Hair follicle dermal papilla cell (primary cell): Measurements from ENCODE around the gene RPS6KB1. TPM values are rescaled to one million over a fixed set of nuclear protein-coding genes. Genes with fewer than 3 reads are reported as not detected.

Experiments
- small RNA-seq: library from RNA; depleted of rRNA; stranded (forward); fragments of <200 nt; gene quantifications from one replicate; pipeline ENCODE3, GENCODE V24; 2012
- total RNA-seq: library from RNA; depleted of rRNA; stranded (reverse); fragments of >200 nt; gene quantifications from 2 replicates; pipeline ENCODE4 v1.2.3, GENCODE V29; 2012

The RPS6KB1 gene
- 18.0 and 18.5 TPM in 2 replicates for total RNA-seq

DNA sequence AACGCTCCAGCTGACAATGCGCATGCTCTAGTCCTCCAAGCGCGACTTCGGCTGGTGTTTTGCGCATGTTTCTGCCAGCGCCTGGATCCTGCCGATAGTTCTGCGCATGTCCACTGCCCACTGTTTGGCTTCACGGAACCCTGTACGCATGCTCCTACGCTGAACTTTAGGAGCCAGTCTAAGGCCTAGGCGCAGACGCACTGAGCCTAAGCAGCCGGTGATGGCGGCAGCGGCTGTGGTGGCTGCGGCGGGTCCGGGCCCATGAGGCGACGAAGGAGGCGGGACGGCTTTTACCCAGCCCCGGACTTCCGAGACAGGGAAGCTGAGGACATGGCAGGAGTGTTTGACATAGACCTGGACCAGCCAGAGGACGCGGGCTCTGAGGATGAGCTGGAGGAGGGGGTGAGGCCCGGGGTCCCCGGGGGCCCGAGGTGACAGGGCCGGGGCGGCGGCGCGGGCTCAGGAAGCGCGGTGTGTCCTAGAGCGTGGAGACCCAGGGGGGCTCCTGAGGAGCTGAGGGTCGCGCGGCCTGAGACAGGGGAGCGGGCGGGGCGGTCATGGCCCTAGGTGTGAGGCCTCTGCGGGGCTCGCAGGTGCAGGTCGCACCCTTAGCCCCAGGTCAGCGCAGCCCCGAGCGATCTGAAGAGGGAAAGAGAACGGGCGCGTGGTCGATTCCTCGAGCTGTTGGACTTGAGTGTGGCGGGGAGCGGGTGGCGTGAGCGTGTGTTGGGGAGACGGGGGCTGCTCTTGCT, at the start of gene RPS6KB1, which contains the start of gene TUBD1:
Gene RPS6KB1, plus strand, starts transcription at position 198 of the 752 bp plus-strand sequence. Its CDS starts 64 bp downstream, at position 262.
Gene TUBD1, minus strand, starts transcription at position 20 of the 752 bp plus-strand sequence. CDS start 1,941 bp downstream, outside the sequence.

DNA sequence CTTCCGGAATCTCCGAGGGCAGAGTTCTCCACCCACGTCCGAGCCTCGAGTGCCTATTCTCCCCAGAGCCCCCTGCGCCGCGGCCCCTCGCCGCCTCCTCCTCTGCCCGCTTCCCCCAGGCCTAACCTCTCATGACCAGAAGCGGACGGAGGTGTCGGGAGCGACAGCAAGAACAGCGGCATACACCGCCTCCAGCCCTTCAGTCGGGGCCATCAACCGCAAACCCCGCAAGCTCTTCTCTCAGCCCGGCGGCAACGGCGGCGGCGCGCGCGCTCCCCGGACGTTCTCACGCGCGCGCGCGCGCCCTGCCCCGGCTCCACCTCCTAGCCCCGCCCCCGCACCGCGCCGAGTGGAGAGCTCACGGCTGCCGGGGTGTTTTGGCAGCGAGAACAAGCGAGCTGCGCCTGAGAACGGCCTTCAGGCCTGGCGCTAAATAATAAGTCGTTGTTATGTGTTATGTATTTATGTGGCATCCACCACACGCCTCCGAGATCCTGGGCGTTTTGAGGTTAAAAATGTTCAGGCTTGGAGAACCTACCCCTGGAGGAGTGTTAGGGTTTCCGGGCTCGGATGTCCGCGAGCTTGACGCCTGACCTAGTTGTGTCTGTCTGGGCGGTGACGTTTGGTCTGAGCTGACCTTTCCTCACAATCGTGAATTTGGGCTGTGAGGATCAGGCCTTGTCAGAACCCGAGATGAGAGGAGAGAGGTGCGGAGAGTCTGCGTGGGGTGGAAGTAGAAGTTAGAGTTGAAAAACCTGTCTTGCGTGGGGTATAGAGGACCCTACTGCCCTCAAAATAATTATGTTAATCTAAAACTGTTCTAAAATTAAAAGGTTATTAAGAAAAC, 71.8 kb downstream of the RPS6KB1 start, which contains the start of gene RNFT1:
Gene RNFT1, minus strand, starts transcription at position 259 of the 847 bp plus-strand sequence. Its CDS starts 77 bp downstream, at position 182.

Small RNA genes within 50 kb of the gene (small RNA-seq; reads per million reads assigned to genes)
- gene RNU6-450P (not detected), gene RPS29P21 (not detected)

Other genes starting within 250 kb of the RPS6KB1 start
- gene PTRH2, start 185.7 kb upstream of the RPS6KB1 start, total RNA-seq, result 16.1 and 20.0 TPM in 2 replicates
- gene VMP1, start 185.5 kb upstream of the RPS6KB1 start, total RNA-seq, result 230 and 238 TPM in 2 replicates
- gene TUBD1, start 178 bp upstream of the RPS6KB1 start, total RNA-seq, result 1.6 and 2.1 TPM in 2 replicates
- 13.5 TPM in 2 replicates for gene RNFT1, start 71.6 kb downstream of the RPS6KB1 start, total RNA-seq
- 26.8 and 29.0 TPM in 2 replicates for gene HEATR6, start 185.8 kb downstream of the RPS6KB1 start, total RNA-seq